ENCODE data around the gene SEMA3G.
A peak's percentile ranks its signal among the peaks of the same experiment; 100 is the strongest.

SEMA3G gene

GRCh38 chr3:52444860-52445793, at the start of gene SEMA3G:
TSS of gene SEMA3G (minus strand) at chr3:52445103. CDS start at chr3:52445027, 76 bp downstream.
- peak; percentile 90 for DNase-seq

- DNase-seq, result no peak
Measured at GRCh38 chr3:52494445-52494844, 49.5 kb upstream of the SEMA3G start.

GRCh38 chr3:52493232-52494017, 48.5 kb upstream of the SEMA3G start:
- no peak for DNase-seq

- DNase-seq, result no peak
Measured at GRCh38 chr3:52492059-52492458, 47.2 kb upstream of the SEMA3G start.

- no peak for DNase-seq
Measured at GRCh38 chr3:52490939-52491526, 46.1 kb upstream of the SEMA3G start.

GRCh38 chr3:52490035-52490938, 45.4 kb upstream of the SEMA3G start:
- no peak for DNase-seq

GRCh38 chr3:52489453-52489852, 44.5 kb upstream of the SEMA3G start:
- no peak for DNase-seq

- no peak for DNase-seq
Measured at GRCh38 chr3:52488746-52489145, 43.8 kb upstream of the SEMA3G start.

- DNase-seq, result no peak
Measured at GRCh38 chr3:52487788-52488691, 43.1 kb upstream of the SEMA3G start.

GRCh38 chr3:52487050-52487787, 42.3 kb upstream of the SEMA3G start:
- no peak for DNase-seq

GRCh38 chr3:52484680-52485461, 40.0 kb upstream of the SEMA3G start:
- no peak for DNase-seq

- DNase-seq, result no peak
Measured at GRCh38 chr3:52483577-52484381, 38.9 kb upstream of the SEMA3G start.

- DNase-seq, result no peak
Measured at GRCh38 chr3:52483081-52483480, 38.2 kb upstream of the SEMA3G start.

- DNase-seq, result peak; percentile 27
Measured at GRCh38 chr3:52481819-52482521, 37.1 kb upstream of the SEMA3G start.

- no peak for DNase-seq
Measured at GRCh38 chr3:52480768-52481715, 36.1 kb upstream of the SEMA3G start.

GRCh38 chr3:52479877-52480575, 35.1 kb upstream of the SEMA3G start:
- no peak for DNase-seq
